Breast epithelium (tissue), 3 donors: Measurements from ENCODE around the gene LAT.

Experiments
- POLR2A ChIP-seq: fragments of 450-650 bp; IDR thresholded peaks from one replicate; pipeline ENCODE4 v1.6.1; 2016; ENCODE audit warnings: antibody characterized with exemption, mild to moderate bottlenecking, moderate library complexity
- POLR2AphosphoS5 ChIP-seq, 3 donors: sonication (generic); formaldehyde crosslinking; IDR thresholded peaks; one replicate each; pipeline ENCODE4 v1.6.1; 2017; ENCODE audit warnings: antibody characterized with exemption in 3 of 3
- TF ChIP-seq, protein P1 (sequence below), 3 donors: fragments of 450-650 bp; IDR thresholded peaks; one replicate each; pipeline ENCODE4 v1.5.1; 2016 to 2017; ENCODE audit warnings: antibody characterized with exemption in 3 of 3, mild to moderate bottlenecking in 3 of 3, moderate library complexity in 3 of 3

DNA sequence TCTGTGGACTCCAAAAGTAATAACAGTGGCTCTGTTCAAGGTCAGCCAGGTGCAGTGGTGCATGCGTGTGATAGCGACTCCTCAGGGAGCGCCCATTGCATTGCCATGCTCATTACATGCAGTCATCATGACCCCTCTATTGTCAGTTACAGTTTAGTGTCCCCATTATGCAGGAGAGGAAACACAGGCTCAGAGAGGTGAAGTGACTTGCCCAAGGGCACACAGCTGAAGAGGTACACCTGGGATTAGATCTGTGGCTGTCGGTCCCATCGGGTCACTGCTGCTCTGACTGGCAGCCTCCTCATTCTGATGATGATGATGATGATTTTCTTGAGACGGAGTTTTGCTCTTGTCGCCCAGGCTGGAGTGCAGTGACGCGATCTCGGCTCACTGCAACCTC is 7.6 kb downstream of the LAT start:
- TF ChIP-seq POLR2AphosphoS5 (IDR thresholded peaks at IDR 0.05) = no peak
- TF ChIP-seq, protein P1, sequence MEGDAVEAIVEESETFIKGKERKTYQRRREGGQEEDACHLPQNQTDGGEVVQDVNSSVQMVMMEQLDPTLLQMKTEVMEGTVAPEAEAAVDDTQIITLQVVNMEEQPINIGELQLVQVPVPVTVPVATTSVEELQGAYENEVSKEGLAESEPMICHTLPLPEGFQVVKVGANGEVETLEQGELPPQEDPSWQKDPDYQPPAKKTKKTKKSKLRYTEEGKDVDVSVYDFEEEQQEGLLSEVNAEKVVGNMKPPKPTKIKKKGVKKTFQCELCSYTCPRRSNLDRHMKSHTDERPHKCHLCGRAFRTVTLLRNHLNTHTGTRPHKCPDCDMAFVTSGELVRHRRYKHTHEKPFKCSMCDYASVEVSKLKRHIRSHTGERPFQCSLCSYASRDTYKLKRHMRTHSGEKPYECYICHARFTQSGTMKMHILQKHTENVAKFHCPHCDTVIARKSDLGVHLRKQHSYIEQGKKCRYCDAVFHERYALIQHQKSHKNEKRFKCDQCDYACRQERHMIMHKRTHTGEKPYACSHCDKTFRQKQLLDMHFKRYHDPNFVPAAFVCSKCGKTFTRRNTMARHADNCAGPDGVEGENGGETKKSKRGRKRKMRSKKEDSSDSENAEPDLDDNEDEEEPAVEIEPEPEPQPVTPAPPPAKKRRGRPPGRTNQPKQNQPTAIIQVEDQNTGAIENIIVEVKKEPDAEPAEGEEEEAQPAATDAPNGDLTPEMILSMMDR (IDR thresholded peaks at IDR 0.05) = no peak
- TF ChIP-seq POLR2A = no peak
